BJ (cell line): ENCODE data around the gene CHD1. TPM values are rescaled to one million over a fixed set of nuclear protein-coding genes. Genes with fewer than 3 reads are reported as not detected.

ENCODE experiments used
- CTCF ChIA-PET: fragments of 350-600 bp; formaldehyde crosslinking; extraction: SDS; loops from one replicate; lab custom pipeline; 2021; ENCODE audit warnings: antibody characterized with exemption, inconsistent platforms; lab: Yijun Ruan, JAX
- POLR2A ChIA-PET: fragments of 300-600 bp; sonication (Branson Sonifier 250); formaldehyde crosslinking; extraction: SDS; loops from one replicate; lab custom pipeline; 2021; ENCODE audit warnings: antibody characterized with exemption; lab: Charles Lee
- DNase-seq: peaks from one replicate; pipeline ENCODE4 v3.0.0-alpha.2; 2011; ENCODE audit warnings: low read depth
- H3K27me3 ChIP-seq: 2 replicates; pipeline ENCODE4 v1.6.0; 2011; ENCODE audit warnings: low read length; ENCODE audit not compliant: control insufficient read depth, insufficient read depth
- H3K36me3 ChIP-seq: 2 replicates; pipeline ENCODE4 v1.5.1; 2011; ENCODE audit warnings: low read length; ENCODE audit not compliant: control insufficient read depth, insufficient read depth
- H3K4me3 ChIP-seq: 2 replicates; pipeline ENCODE4 v1.5.1; 2011; ENCODE audit warnings: low read depth, mild to moderate bottlenecking, control low read depth, low read length
- polyA plus RNA-seq: library from polyadenylated mRNA; depleted of rRNA; stranded (reverse); fragments of >200 nt; gene quantifications from 2 replicates; pipeline ENCODE4 v1.2.3, GENCODE V29; 2011; rRNA removed
- small RNA-seq: library from RNA; depleted of rRNA; stranded (forward); fragments of <200 nt; gene quantifications from one replicate; pipeline ENCODE3, GENCODE V24; 2012; ENCODE audit warnings: low replicate concordance, low read depth; ENCODE audit not compliant: insufficient read length
- TF ChIP-seq, protein P1 (sequence below): IDR thresholded peaks from 2 replicates; pipeline ENCODE4 v1.5.1; 2011; ENCODE audit warnings: low read depth, mild to moderate bottlenecking, control low read depth, inconsistent platforms, low read length, moderate library complexity; ENCODE audit not compliant: insufficient read depth

CHD1 gene
- polyA plus RNA-seq, 1 experiment = 6.5 TPM

DNA sequence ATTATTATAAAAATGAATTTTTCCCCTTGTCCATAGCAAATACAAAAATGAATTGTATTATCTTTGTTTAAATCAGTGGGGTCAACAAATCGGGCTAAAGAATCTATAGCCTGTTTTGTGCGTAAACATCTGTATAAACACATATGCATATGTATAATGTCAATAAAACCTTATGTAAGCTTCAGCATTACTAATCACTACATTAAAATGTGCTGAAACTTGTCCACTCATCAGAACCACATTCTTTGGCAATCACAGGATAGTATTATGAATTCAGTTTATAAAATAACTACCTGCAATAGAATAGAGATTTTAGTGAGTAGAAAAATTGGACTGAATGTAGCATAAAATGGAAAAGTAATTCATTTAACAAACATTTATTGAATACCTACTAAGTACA, 124.7 kb downstream of the CHD1 start:
- TF ChIP-seq, protein P1, sequence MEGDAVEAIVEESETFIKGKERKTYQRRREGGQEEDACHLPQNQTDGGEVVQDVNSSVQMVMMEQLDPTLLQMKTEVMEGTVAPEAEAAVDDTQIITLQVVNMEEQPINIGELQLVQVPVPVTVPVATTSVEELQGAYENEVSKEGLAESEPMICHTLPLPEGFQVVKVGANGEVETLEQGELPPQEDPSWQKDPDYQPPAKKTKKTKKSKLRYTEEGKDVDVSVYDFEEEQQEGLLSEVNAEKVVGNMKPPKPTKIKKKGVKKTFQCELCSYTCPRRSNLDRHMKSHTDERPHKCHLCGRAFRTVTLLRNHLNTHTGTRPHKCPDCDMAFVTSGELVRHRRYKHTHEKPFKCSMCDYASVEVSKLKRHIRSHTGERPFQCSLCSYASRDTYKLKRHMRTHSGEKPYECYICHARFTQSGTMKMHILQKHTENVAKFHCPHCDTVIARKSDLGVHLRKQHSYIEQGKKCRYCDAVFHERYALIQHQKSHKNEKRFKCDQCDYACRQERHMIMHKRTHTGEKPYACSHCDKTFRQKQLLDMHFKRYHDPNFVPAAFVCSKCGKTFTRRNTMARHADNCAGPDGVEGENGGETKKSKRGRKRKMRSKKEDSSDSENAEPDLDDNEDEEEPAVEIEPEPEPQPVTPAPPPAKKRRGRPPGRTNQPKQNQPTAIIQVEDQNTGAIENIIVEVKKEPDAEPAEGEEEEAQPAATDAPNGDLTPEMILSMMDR = no peak
- no peak for DNase-seq
- CTCF ChIA-PET = no interaction called here
- Histone ChIP-seq H3K4me3 (no peak overlapping the region), H3K36me3 (no peaks in the 10 kb centered on the region; the same call in 1 of the 2 replicates), H3K27me3 (no peaks in the 10 kb centered on the region)
- POLR2A ChIA-PET = no interaction called here

Small RNA genes lying within 50 kb of the gene (small RNA-seq; reads per million reads assigned to genes)
- gene RF00019 (not detected), gene RNU6-402P (not detected)

Other genes starting within 250 kb of the CHD1 start
- 64.3 and 89.7 TPM in 2 replicates for gene RGMB, start 155.3 kb downstream of the CHD1 start, polyA plus RNA-seq